Measurements from ENCODE around the gene HMGN1. TPM values are rescaled to one million over a fixed set of nuclear protein-coding genes. Genes with fewer than 3 reads are reported as not detected.

Gene HMGN1
- total RNA-seq, 1 experiment from 2014 or later, result 391 TPM

DNA sequence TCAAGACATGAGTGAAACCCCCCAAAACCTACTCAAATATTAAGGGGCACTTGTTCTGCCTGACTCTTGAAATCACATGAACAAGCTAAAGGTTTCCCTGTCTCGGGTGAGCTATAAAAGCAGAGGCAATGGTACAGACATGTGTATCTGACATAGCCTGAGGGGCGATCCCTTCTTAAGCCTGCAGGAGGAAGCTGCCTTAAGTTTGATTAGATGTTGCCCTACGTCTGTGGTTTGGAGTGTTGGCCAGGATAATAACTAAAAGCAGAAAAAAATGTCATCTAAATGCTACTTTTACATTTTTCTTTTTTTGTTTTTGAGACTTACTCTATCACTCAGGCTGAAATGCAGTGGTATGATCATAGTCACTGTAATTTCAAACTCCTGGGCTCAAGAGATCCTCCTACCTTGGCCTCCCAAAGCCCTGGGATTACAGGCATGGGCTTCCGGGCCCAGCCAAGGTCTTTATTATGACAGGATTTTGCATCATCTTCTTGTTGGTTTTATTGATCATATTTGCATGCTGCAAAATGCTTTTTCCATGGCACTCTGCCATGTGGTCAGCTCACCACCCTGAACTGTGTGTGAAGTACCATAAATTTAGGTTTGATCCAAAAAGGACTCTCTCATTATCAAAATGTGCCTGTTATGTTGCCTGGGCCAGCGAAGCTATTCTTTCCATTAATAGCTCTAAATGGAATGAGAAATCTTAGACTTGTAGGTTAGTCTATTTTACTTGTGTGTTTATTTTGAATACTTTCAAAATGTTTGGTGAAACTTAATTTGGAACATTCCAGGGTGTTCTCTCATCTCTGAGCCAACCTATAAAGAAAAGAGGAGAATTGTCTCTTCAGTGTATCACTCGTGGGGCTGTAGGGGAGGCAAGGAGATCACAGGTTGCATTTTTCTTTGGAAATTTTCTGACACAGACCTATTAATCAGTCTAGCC is 15.0 kb upstream of the HMGN1 start:
- no peaks in the 10 kb centered on the region for H3K36me3 ChIP-seq (ENCODE audit: control insufficient read depth, insufficient read depth, low read length)
- H3K36me3 Mint-ChIP-seq (ENCODE audit: insufficient read depth, unreplicated experiment), result no peaks in the 10 kb centered on the region
- no peaks in the 10 kb centered on the region for H3K4me1 ChIP-seq
- no peaks in the 10 kb centered on the region for H3K9me3 Mint-ChIP-seq (ENCODE audit: unreplicated experiment)
- CTCF ChIA-PET, result no interaction called here
- TF ChIP-seq, protein P1, sequence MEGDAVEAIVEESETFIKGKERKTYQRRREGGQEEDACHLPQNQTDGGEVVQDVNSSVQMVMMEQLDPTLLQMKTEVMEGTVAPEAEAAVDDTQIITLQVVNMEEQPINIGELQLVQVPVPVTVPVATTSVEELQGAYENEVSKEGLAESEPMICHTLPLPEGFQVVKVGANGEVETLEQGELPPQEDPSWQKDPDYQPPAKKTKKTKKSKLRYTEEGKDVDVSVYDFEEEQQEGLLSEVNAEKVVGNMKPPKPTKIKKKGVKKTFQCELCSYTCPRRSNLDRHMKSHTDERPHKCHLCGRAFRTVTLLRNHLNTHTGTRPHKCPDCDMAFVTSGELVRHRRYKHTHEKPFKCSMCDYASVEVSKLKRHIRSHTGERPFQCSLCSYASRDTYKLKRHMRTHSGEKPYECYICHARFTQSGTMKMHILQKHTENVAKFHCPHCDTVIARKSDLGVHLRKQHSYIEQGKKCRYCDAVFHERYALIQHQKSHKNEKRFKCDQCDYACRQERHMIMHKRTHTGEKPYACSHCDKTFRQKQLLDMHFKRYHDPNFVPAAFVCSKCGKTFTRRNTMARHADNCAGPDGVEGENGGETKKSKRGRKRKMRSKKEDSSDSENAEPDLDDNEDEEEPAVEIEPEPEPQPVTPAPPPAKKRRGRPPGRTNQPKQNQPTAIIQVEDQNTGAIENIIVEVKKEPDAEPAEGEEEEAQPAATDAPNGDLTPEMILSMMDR (IDR thresholded peaks at IDR 0.05; ENCODE audit: insufficient read depth in 1 of 2, low read depth in 1 of 2, low read length in 1 of 2, severe bottlenecking in 1 of 2, unreplicated experiment in 1 of 2), result no peak
- H3K4me3 ChIP-seq (ENCODE audit: low read depth, low read length), result no peak overlapping the region
- no TSS peak for BruUV-seq (replicated peaks)
- no peaks in the 10 kb centered on the region for H3K4me1 Mint-ChIP-seq (ENCODE audit: low read depth, unreplicated experiment)
- H3K27me3 ChIP-seq (replicated peaks; ENCODE audit: control insufficient read depth, insufficient read depth, low read length), result no peaks in the 10 kb centered on the region
- POLR2A ChIA-PET, result interaction anchor here (0.6 kb wide), 1 partner anchor 24 kb away, joined by 8 read pairs; no protein-coding TSS in a partner anchor
- H3K9me3 ChIP-seq, result no peaks in the 10 kb centered on the region
- peaks cover 2% of the 10 kb centered on the region for H3K27me3 Mint-ChIP-seq (ENCODE audit: insufficient read depth, unreplicated experiment)
- no peak for DNase-seq
- intact Hi-C loops (cut with micrococcal nuclease; ENCODE audit: unreplicated experiment), result no loop called here
- no peak overlapping the region for H3K4me3 Mint-ChIP-seq (ENCODE audit: unreplicated experiment)
- H3K27ac Mint-ChIP-seq (ENCODE audit: unreplicated experiment), result no peak overlapping the region

DNA sequence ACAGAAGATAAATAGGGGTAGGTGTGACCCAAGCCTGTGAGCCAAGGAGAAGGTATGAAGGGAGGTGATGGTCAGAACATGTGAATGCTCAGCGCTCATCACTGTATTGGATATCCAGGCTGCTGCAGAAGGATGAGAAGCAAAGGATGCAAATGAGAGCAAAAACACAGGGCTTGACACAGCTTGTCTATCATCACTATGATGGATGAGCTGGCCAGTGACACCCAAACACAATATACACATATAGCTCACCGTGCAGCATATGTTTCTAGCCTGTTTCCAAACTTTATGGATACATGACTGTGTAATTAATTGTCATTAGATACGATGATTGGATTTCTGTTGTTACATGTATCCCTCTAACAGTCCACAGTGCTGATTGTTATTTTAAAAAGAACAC is 13.8 kb upstream of the HMGN1 start:
- no peaks in the 10 kb centered on the region for H3K4me1 ChIP-seq
- POLR2A ChIA-PET, result no interaction called here
- no peaks in the 10 kb centered on the region for H3K36me3 Mint-ChIP-seq (ENCODE audit: insufficient read depth, unreplicated experiment)
- no peaks in the 10 kb centered on the region for H3K27me3 ChIP-seq (replicated peaks; ENCODE audit: control insufficient read depth, insufficient read depth, low read length)
- peaks cover 2% of the 10 kb centered on the region for H3K27me3 Mint-ChIP-seq (ENCODE audit: insufficient read depth, unreplicated experiment)
- no peaks in the 10 kb centered on the region for H3K9me3 Mint-ChIP-seq (ENCODE audit: unreplicated experiment)
- no peaks in the 10 kb centered on the region for H3K9me3 ChIP-seq
- H3K4me3 Mint-ChIP-seq (ENCODE audit: unreplicated experiment), result no peak overlapping the region
- CTCF ChIA-PET, result interaction anchor here (1.0 kb wide), 1 partner anchor 11 kb away, joined by 5 read pairs; no protein-coding TSS in a partner anchor
- TF ChIP-seq, protein P1 (IDR thresholded peaks at IDR 0.05; ENCODE audit: insufficient read depth in 1 of 2, low read depth in 1 of 2, low read length in 1 of 2, severe bottlenecking in 1 of 2, unreplicated experiment in 1 of 2), result no peak
- DNase-seq, result no peak
- no TSS peak for BruUV-seq (replicated peaks)
- H3K27ac Mint-ChIP-seq (ENCODE audit: unreplicated experiment), result no peak overlapping the region
- H3K4me3 ChIP-seq (ENCODE audit: low read depth, low read length), result no peak overlapping the region
- H3K36me3 ChIP-seq (ENCODE audit: control insufficient read depth, insufficient read depth, low read length), result no peaks in the 10 kb centered on the region
- intact Hi-C loops (cut with micrococcal nuclease; ENCODE audit: unreplicated experiment), result no loop called here
- H3K4me1 Mint-ChIP-seq (ENCODE audit: low read depth, unreplicated experiment), result no peaks in the 10 kb centered on the region

DNA sequence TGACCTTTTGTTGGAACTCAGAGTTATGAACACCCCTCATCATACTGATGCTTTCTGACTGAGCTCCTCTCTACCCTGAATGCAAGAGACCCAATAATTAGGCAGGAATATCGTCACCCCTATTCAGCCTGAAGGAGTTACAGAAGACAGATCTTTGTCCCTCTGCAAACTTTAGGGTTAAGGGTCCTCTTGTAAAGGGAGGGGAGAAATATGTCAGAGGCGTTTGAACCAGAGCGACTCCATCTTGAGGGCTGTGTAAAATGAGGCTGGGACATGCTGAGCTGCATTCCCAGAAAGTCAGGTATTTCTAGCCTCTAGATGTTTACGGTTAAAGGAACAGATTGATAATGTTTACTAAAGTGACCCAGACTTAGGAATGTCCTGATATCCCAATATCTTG is 10.5 kb upstream of the HMGN1 start:
- no peaks in the 10 kb centered on the region for H3K4me1 Mint-ChIP-seq (ENCODE audit: low read depth, unreplicated experiment)
- POLR2A ChIA-PET, result no interaction called here
- H3K4me3 Mint-ChIP-seq (ENCODE audit: unreplicated experiment), result no peak overlapping the region
- H3K36me3 Mint-ChIP-seq (ENCODE audit: insufficient read depth, unreplicated experiment), result no peaks in the 10 kb centered on the region
- CTCF ChIA-PET, result no interaction called here
- no peaks in the 10 kb centered on the region for H3K36me3 ChIP-seq (ENCODE audit: control insufficient read depth, insufficient read depth, low read length)
- H3K9me3 ChIP-seq, result no peaks in the 10 kb centered on the region
- DNase-seq, result no peak
- intact Hi-C loops (cut with micrococcal nuclease; ENCODE audit: unreplicated experiment), result no loop called here
- peaks cover 2% of the 10 kb centered on the region for H3K27me3 Mint-ChIP-seq (ENCODE audit: insufficient read depth, unreplicated experiment)
- TF ChIP-seq, protein P1 (IDR thresholded peaks at IDR 0.05; ENCODE audit: insufficient read depth in 1 of 2, low read depth in 1 of 2, low read length in 1 of 2, severe bottlenecking in 1 of 2, unreplicated experiment in 1 of 2), result no peak
- H3K27ac Mint-ChIP-seq (ENCODE audit: unreplicated experiment), result no peak overlapping the region
- no TSS peak for BruUV-seq (replicated peaks)
- H3K9me3 Mint-ChIP-seq (ENCODE audit: unreplicated experiment), result no peaks in the 10 kb centered on the region
- H3K4me3 ChIP-seq (ENCODE audit: low read depth, low read length), result no peak overlapping the region
- H3K4me1 ChIP-seq, result no peaks in the 10 kb centered on the region
- no peaks in the 10 kb centered on the region for H3K27me3 ChIP-seq (replicated peaks; ENCODE audit: control insufficient read depth, insufficient read depth, low read length)

Measured in Caco-2 (cell line).